Measurements from ENCODE around the gene UFC1. TPM values are rescaled to one million over a fixed set of nuclear protein-coding genes. Genes with fewer than 3 reads are reported as not detected.

UFC1 gene
- polyA plus RNA-seq, 1 donor (not counting 4 experiments of a cell fraction or from before 2014, with no cell fraction given), result 86.4 TPM

DNA sequence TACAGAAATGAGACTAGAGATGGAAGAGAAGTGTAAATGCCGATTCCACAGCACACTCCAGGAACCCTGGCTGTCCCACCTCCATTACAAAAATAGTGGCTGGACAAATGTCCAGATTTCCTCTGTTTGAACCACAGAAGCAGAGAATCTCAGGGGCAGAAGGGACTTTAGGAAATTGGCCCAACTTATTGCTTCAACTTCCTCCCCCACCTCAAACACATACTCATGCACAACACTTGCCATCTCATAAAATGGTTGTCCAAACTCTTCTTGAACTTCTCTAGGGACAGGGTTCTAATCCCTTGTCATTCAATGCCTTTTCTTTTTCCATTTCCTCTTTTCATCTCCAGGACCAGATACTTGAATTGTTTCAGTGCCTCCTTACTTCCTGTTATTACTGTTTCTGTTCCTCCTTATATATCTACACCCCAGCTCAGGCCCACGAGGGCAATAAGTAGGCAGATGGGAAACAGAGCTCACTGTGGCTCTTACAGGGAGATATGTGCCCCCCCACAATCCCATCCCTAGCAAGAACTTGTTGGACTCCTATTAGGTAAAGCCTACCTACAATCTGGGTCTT, 32.0 kb downstream of the UFC1 start:
- Histone ChIP-seq H3K9me1 (ENCODE audit: control insufficient read depth, extremely low read depth, insufficient read depth, low read length) (no peaks in the 10 kb centered on the region), H3K4me3 (ENCODE audit: control insufficient read depth in 2 of 3, extremely low read depth in 1 of 3, insufficient read depth in 2 of 3, low read depth in 1 of 3, low read length in 3 of 3) (no peak overlapping the region), H3K27me3 (ENCODE audit: control insufficient read depth, extremely low read depth, insufficient read depth, low read length) (no peaks in the 10 kb centered on the region), H3K79me2 (ENCODE audit: control insufficient read depth, insufficient read depth, low read length) (no peaks in the 10 kb centered on the region), H2AFZ (ENCODE audit: control insufficient read depth, low read length) (no peak overlapping the region), H3K4me1 (ENCODE audit: control insufficient read depth, extremely low read depth, insufficient read depth, low read length) (peaks cover 13% of the 10 kb centered on the region), H3K9ac (ENCODE audit: control insufficient read depth, extremely low read depth, insufficient read depth, low read length) (no peak overlapping the region), H3K9me3 (ENCODE audit: control insufficient read depth, low read depth, low read length) (no peaks in the 10 kb centered on the region), H3K27ac (ENCODE audit: control insufficient read depth, insufficient read depth, low read length) (no peak overlapping the region), H4K20me1 (ENCODE audit: control insufficient read depth, extremely low read depth, insufficient read depth, low read length) (no peaks in the 10 kb centered on the region), H3K4me2 (ENCODE audit: control insufficient read depth, extremely low read depth, insufficient read depth, low read depth, low read length) (no peak overlapping the region), H3K36me3 (ENCODE audit: control insufficient read depth in 2 of 2, extremely low read depth in 1 of 2, insufficient read depth in 2 of 2, low read length in 2 of 2) (no peaks in the 10 kb centered on the region)
- dilution Hi-C loops (cut with MboI; ENCODE audit: extremely low pct_ligation_motif_present, low sequenced_read_pairs), result no loop called here
- DNase-seq (ENCODE audit: low read depth, low spot score) (no peak), FAIRE-seq (no peak)
- no peak for TF ChIP-seq EZH2 (IDR thresholded peaks at IDR 0.05; ENCODE audit: low read length)
- TF ChIP-seq, protein P1, sequence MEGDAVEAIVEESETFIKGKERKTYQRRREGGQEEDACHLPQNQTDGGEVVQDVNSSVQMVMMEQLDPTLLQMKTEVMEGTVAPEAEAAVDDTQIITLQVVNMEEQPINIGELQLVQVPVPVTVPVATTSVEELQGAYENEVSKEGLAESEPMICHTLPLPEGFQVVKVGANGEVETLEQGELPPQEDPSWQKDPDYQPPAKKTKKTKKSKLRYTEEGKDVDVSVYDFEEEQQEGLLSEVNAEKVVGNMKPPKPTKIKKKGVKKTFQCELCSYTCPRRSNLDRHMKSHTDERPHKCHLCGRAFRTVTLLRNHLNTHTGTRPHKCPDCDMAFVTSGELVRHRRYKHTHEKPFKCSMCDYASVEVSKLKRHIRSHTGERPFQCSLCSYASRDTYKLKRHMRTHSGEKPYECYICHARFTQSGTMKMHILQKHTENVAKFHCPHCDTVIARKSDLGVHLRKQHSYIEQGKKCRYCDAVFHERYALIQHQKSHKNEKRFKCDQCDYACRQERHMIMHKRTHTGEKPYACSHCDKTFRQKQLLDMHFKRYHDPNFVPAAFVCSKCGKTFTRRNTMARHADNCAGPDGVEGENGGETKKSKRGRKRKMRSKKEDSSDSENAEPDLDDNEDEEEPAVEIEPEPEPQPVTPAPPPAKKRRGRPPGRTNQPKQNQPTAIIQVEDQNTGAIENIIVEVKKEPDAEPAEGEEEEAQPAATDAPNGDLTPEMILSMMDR (optimal IDR thresholded peaks at IDR 0.05 in 1 of 3, IDR thresholded peaks at IDR 0.05 in 1 of 3, conservative IDR thresholded peaks at IDR 0.05 in 1 of 3; ENCODE audit: extremely low read depth in 1 of 3, insufficient read depth in 2 of 3, low read length in 3 of 3), result no peak

DNA sequence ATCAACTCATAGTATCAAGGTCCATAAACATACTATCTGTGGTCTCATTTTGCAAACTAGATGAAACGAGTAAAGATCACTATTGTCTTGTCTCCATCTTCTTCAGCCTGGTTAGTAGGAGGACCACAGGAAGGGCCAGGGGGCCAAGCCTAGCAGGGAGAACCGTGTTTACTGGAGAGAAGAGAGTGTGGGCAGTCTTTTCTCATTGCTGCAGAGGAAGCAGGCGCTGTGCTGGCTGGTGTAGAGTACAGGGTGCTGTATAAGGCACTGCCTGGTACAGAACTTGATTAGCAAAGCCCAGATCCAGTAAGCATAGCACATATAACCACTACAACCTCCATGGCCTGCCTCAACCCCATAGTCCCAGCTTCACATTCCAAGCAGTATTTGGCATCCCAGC, 33.5 kb downstream of the UFC1 start:
- TF ChIP-seq, protein P1 (optimal IDR thresholded peaks at IDR 0.05 in 1 of 3, IDR thresholded peaks at IDR 0.05 in 1 of 3, conservative IDR thresholded peaks at IDR 0.05 in 1 of 3; ENCODE audit: extremely low read depth in 1 of 3, insufficient read depth in 2 of 3, low read length in 3 of 3), result no peak
- no peak for TF ChIP-seq EZH2 (IDR thresholded peaks at IDR 0.05; ENCODE audit: low read length)
- H3K4me3 ChIP-seq (ENCODE audit: control insufficient read depth in 2 of 3, extremely low read depth in 1 of 3, insufficient read depth in 2 of 3, low read depth in 1 of 3, low read length in 3 of 3), result no peak overlapping the region
- no peak overlapping the region for H3K4me2 ChIP-seq (ENCODE audit: control insufficient read depth, extremely low read depth, insufficient read depth, low read depth, low read length)
- dilution Hi-C loops (cut with MboI; ENCODE audit: extremely low pct_ligation_motif_present, low sequenced_read_pairs), result no loop called here
- no peak overlapping the region for H2AFZ ChIP-seq (ENCODE audit: control insufficient read depth, low read length)
- no peaks in the 10 kb centered on the region for H3K79me2 ChIP-seq (ENCODE audit: control insufficient read depth, insufficient read depth, low read length)
- peaks cover 6% of the 10 kb centered on the region for H3K4me1 ChIP-seq (ENCODE audit: control insufficient read depth, extremely low read depth, insufficient read depth, low read length)
- no peaks in the 10 kb centered on the region for H4K20me1 ChIP-seq (ENCODE audit: control insufficient read depth, extremely low read depth, insufficient read depth, low read length)
- no peak overlapping the region for H3K9ac ChIP-seq (ENCODE audit: control insufficient read depth, extremely low read depth, insufficient read depth, low read length)
- H3K27me3 ChIP-seq (ENCODE audit: control insufficient read depth, extremely low read depth, insufficient read depth, low read length), result no peaks in the 10 kb centered on the region
- H3K9me1 ChIP-seq (ENCODE audit: control insufficient read depth, extremely low read depth, insufficient read depth, low read length), result no peaks in the 10 kb centered on the region
- H3K36me3 ChIP-seq (ENCODE audit: control insufficient read depth in 2 of 2, extremely low read depth in 1 of 2, insufficient read depth in 2 of 2, low read length in 2 of 2), result no peaks in the 10 kb centered on the region
- no peak overlapping the region for H3K27ac ChIP-seq (ENCODE audit: control insufficient read depth, insufficient read depth, low read length)
- no peak for DNase-seq (ENCODE audit: low read depth, low spot score)
- H3K9me3 ChIP-seq (ENCODE audit: control insufficient read depth, low read depth, low read length), result no peaks in the 10 kb centered on the region
- FAIRE-seq, result no peak

Data from keratinocyte (primary cell).